ENCODE measurements around the gene DRD4. TPM values are rescaled to one million over a fixed set of nuclear protein-coding genes. Genes with fewer than 3 reads are reported as not detected.
"Not testable (repeated sequence)": the region's sequence is repeated elsewhere in the genome, so short reads cannot be mapped to it uniquely, and the experiment has no call there.

DRD4 gene
- total RNA-seq, 1 experiment from 2014 or later, result not detected

DNA sequence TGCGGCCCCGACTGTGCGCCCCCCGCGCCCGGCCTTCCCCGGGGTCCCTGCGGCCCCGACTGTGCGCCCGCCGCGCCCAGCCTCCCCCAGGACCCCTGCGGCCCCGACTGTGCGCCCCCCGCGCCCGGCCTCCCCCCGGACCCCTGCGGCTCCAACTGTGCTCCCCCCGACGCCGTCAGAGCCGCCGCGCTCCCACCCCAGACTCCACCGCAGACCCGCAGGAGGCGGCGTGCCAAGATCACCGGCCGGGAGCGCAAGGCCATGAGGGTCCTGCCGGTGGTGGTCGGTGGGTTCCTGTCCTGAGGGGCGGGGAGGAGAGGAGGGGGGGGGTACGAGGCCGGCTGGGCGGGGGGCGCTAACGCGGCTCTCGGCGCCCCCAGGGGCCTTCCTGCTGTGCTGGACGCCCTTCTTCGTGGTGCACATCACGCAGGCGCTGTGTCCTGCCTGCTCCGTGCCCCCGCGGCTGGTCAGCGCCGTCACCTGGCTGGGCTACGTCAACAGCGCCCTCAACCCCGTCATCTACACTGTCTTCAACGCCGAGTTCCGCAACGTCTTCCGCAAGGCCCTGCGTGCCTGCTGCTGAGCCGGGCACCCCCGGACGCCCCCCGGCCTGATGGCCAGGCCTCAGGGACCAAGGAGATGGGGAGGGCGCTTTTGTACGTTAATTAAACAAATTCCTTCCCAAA, 3.1 kb downstream of the DRD4 start:
- no peak overlapping the region for H3K27ac ChIP-seq
- DNase-seq, result no peak
- no peaks in the 10 kb centered on the region for H3K27me3 ChIP-seq

DNA sequence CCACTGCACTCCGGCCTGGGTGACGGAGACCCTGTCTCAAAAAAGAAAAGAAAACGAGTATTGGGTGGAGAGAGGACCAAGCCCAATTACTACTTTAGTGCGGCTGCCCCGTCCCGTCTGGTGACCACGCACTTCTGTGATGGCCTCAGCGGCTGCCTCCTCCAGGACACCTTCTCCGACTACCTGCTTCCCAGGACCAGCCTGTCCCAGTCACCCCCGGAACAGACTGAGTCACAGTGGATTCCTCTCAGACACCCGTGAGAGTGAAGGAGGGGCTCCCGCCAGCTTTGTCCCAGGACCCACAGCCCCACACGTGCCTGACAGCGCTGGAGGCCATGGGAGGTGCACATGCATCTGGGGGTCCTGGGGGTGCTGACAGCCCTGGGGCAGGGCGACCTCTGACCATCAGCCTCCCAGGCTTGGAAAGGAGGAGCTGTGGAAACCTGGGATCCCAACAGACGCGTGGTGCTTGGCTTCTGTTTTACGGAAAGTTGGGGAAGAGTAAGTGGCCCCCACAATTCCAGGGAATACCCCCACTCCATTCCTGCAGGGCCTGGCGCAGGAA, 4.8 kb downstream of the DRD4 start:
- Histone ChIP-seq H3K4me1 (no peaks in the 10 kb centered on the region), H3K4me3 (no peak overlapping the region), H3K9me3 (replicated peaks) (no peaks in the 10 kb centered on the region), H3K27ac (no peak overlapping the region), H3K27me3 (no peaks in the 10 kb centered on the region), H3K36me3 (no peaks in the 10 kb centered on the region; the same call in 1 of the 2 replicates)
- no peak for DNase-seq

More for the DNA sequence above, 3.1 kb downstream of the DRD4 start:
- Histone ChIP-seq H3K4me1 (no peaks in the 10 kb centered on the region), H3K9me3 (replicated peaks) (no peaks in the 10 kb centered on the region), H3K36me3 (no peaks in the 10 kb centered on the region; the same call in 1 of the 2 replicates), H3K4me3 (no peak overlapping the region)

DNA sequence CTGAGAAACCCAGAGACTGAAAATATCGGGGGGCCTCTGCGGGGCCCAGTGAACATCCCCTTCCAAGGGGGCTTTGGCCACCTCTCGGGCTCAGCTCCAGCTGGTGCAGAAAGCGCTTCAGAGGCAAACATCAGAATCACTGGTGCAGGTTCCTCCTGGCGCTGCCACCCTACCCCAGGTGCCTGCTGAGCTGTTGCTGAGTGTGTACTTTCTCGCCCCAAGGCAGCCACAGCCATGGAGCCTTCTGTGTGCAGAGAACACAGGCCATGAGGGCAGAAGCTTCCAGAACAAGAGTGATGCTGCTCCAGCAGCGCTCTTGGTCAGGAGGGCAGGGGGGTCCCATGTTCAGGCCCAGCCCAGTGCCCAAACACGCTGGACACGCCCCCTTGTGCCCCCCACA, 6.3 kb downstream of the DRD4 start:
- Histone ChIP-seq H3K36me3 (no peaks in the 10 kb centered on the region; the same call in 1 of the 2 replicates), H3K27ac (no peak overlapping the region), H3K9me3 (replicated peaks) (no peaks in the 10 kb centered on the region), H3K4me3 (no peak overlapping the region), H3K27me3 (no peaks in the 10 kb centered on the region), H3K4me1 (no peaks in the 10 kb centered on the region)
- no peak for DNase-seq

DNA sequence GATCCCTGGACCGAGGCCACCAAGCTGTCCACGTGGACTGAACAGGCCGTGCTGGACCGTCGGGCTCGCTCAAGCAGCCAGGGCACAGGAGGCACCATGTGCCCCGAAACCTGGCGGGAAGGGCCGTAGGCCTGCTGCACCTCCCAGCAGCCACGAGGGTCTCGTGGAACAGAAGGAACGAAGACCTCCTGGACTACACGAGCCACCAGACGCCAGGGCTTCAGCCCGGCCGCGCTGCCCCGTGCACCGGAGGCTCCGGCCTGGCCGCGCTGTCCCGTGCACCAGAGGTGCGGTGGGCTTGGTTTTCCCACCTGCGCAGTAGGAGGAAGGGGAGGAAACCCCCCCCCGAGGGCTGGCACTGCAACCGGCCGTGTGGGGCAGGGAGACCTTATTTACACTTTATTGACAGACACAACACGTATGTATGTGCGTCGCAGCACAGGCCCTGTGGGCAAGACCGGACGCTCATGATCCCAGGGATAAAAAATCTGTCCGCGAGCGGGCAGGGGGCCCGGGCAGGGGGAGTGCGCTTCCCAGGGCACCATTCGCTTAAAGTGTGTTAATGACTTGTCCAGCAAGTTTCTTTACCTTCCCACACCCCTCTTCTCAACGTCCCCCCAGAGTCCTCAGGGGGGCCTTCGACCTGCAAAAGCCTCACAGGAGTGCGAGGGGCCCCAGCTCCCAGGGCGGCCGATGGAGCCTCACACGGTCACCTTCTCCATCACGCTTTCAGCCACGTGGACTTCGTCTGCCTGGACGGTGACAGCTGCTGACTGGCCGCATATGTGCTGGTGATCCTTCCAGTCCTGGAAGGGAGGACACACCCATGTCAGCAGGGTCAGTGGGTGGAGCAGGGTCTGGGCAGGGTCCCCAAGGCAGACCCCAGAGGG, 7.0 kb downstream of the DRD4 start:
- Histone ChIP-seq H3K27me3 (no peaks in the 10 kb centered on the region), H3K27ac (no peak overlapping the region), H3K9me3 (replicated peaks) (no peaks in the 10 kb centered on the region), H3K4me3 (no peak overlapping the region), H3K36me3 (no peaks in the 10 kb centered on the region; the same call in 1 of the 2 replicates), H3K4me1 (no peaks in the 10 kb centered on the region)
- no peak for DNase-seq

DNA sequence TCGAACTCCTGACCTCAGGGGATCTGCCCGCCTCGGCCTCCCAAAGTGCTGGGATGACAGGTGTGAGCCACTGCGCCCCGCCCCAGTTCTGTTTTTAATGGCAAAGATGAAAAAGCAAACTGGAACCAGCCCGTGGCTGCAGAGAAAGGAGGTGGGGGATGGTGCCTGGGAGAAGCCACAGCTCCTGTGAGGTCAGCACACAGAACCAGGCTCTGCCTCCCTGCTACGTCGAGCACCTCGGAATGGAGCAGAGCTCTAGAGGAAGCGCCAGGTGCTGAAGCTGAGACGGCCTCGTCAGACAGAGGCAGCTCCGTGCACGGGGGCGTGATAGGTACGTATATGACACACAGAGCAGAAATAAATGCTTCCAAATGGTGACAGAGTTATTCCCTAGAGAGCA, 8.5 kb downstream of the DRD4 start:
- no peak overlapping the region for H3K27ac ChIP-seq
- H3K4me1 ChIP-seq, result no peaks in the 10 kb centered on the region
- H3K4me3 ChIP-seq, result no peak overlapping the region
- no peak for DNase-seq
- no peaks in the 10 kb centered on the region for H3K9me3 ChIP-seq (replicated peaks)
- H3K36me3 ChIP-seq, result peaks cover 2% of the 10 kb centered on the region; the same call in 1 of the 2 replicates
- H3K27me3 ChIP-seq, result no peaks in the 10 kb centered on the region

DNA sequence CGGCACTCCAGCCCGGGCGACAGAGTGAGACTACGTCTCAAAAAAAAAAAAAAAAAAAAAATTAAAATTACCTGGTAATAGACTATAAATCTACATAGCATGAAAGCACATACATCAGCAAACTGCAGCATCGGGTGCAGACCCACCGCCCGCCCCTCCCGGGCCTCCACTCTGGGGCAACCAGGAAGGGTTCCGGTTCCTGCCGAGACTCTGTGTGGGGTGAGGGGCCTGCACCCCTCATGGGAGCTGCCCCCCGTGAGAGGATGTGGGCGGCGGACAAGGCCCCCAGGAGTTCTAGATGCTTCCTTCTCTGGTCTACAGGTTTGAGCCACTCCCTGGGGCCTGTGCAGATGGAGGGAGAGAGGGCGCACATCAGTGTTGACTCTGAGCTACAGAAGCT, 9.1 kb downstream of the DRD4 start:
- no peak overlapping the region for H3K4me3 ChIP-seq
- peaks cover 6% of the 10 kb centered on the region; the same call in 1 of the 2 replicates for H3K36me3 ChIP-seq
- DNase-seq, result no peak
- H3K27ac ChIP-seq, result no peak overlapping the region
- no peaks in the 10 kb centered on the region for H3K4me1 ChIP-seq
- no peaks in the 10 kb centered on the region for H3K27me3 ChIP-seq
- H3K9me3 ChIP-seq (replicated peaks), result no peaks in the 10 kb centered on the region

DNA sequence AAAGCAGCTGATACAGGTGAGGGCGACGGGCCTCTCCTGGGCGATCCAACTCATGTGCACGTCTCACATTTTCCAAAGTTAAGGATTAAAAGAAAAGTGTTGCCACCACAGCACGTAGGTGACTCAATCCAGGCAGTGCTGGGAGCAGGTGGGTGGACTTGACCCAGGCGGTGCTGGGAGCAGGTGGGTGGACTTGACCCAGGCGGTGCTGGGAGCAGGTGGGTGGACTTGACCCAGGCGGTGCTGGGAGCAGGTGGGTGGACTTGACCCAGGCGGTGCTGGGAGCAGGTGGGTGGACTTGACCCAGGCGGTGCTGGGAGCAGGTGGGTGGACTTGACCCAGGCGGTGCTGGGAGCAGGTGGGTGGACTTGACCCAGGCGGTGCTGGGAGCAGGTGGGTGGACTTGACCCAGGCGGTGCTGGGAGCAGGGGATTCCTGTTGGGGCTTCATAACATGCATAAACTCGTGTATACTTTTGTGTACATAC, 10.6 kb downstream of the DRD4 start:
- H3K4me3 ChIP-seq; H3K36me3 ChIP-seq; H3K27me3 ChIP-seq; DNase-seq; H3K9me3 ChIP-seq (replicated peaks); H3K27ac ChIP-seq; H3K4me1 ChIP-seq: not testable (repeated sequence)

DNA sequence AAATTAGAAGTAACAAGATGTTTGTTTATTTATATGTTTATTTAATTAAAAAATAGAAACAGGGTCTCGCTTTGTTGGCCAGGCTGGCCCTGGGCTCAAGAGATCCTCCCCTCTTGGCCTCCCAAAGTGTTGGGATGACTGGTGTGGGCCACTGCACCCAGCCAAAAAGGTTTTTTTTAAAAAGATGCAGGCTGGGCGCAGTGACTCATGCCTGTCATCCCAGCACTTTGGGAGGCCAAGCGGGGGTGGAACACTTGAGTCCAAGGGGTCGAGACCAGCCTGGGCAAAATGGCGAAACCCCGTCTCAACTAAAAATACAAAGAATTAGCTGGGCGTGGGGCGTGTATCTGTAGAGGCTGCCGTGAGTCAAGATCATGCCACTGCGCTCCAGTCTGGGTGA, 13.4 kb downstream of the DRD4 start:
- Histone ChIP-seq H3K36me3 (peaks cover 6% of the 10 kb centered on the region; the same call in 1 of the 2 replicates), H3K27ac (no peak overlapping the region), H3K4me3 (no peak overlapping the region), H3K4me1 (no peaks in the 10 kb centered on the region), H3K9me3 (replicated peaks) (no peaks in the 10 kb centered on the region), H3K27me3 (no peaks in the 10 kb centered on the region)
- DNase-seq, result no peak

DNA sequence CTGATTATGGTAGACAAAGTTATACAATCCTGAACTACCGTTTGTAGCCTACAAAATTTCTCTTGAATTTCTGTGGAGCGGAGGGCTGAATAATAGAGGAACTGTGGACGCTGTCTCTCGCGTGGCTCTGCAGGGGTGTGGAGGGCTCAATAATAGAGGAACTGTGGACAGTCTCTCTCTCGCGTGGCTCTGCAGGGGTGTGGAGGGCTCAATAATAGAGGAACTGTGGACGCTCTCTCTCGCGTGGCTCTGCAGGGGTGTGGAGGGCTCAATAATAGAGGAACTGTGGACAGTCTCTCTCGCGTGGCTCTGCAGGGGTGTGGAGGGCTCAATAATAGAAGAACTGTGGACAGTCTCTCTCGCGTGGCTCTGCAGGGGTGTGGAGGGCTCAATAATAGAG, 16.1 kb downstream of the DRD4 start:
- not testable (repeated sequence) for H3K4me1 ChIP-seq; H3K27me3 ChIP-seq; H3K36me3 ChIP-seq; H3K9me3 ChIP-seq (replicated peaks); DNase-seq; H3K27ac ChIP-seq; H3K4me3 ChIP-seq

DNA sequence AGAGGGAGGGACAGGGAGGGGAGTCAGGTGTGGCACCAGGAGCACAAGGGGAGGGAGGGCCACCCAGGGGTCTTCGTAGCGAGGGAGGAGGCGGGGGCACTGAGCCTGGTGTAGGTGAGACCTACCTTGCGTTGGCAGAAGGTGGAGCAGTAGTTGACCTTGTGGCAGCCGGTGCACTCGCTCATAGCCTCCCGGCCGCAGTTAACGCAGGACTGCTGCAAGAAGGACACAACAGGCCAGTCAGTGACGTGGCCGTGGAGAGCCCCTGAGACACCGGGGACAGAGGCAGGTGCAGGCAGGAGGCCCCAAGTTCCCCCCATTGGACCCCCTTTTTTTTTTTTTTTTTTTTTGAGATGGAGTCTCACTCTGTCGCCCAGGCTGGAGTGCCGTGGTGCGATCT, 16.8 kb downstream of the DRD4 start:
- no peaks in the 10 kb centered on the region for H3K9me3 ChIP-seq (replicated peaks)
- H3K4me1 ChIP-seq, result no peaks in the 10 kb centered on the region
- H3K4me3 ChIP-seq, result no peak overlapping the region
- H3K27me3 ChIP-seq, result no peaks in the 10 kb centered on the region
- no peak overlapping the region for H3K27ac ChIP-seq
- no peak for DNase-seq
- H3K36me3 ChIP-seq, result peaks cover 6% of the 10 kb centered on the region; the same call in 1 of the 2 replicates

DNA sequence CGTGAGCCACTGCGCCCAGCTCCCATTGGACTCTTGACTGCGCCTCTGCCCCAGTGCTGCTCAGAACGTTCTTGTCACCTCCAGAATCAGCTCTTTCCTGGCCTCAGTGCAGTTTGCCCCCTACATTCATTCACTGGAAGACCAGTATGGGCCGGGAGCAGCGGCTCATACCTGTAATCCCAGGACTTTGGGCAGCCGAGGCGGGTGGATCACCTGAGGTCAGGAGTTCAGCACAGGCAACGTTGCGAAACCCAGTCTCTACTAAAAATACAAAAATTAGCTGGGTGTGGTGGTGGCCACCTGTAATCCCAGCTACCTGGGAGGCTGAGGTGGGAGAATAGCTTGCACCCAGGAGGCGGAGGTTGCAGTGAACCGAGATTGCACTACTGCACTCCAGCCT, 17.4 kb downstream of the DRD4 start:
- not testable (repeated sequence) for H3K4me3 ChIP-seq; H3K27ac ChIP-seq; DNase-seq; H3K9me3 ChIP-seq (replicated peaks); H3K27me3 ChIP-seq; H3K36me3 ChIP-seq; H3K4me1 ChIP-seq

DNA sequence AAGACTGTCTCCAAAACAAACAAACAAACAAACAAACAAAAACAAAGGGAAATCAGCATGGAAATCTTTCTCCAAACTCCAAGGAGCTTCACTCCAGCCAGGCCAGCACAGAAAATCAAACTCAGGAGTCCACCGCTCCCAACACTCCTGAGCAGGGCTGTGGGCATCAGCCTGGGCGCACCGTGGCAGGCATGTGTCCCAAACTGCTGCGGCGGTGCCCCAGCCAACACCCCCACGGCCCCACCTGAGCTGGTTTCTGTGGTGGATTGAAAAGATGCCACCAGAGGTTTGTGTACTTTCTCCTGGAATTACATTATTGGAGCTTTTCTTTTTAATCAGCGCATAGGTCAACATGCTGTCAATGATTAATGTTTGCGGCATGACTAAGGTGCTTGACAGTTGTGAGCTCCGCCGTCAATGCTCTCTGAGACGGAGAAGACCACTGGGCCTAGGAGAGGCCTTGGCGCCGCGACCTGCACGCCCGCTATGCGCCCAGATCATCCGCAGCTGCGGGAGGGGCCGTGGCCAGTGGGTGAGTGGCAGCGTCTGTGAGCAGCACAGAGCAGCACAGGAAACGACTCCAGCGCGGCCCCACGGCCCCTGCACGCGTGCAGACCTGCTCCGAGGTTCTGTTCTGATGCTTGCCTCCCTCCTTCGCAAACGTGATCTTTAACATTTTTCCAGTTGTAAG, 18.1 kb downstream of the DRD4 start:
- H3K4me3 ChIP-seq, result no peak overlapping the region
- no peak overlapping the region for H3K27ac ChIP-seq
- H3K9me3 ChIP-seq (replicated peaks), result no peaks in the 10 kb centered on the region
- H3K4me1 ChIP-seq, result no peaks in the 10 kb centered on the region
- peaks cover 9% of the 10 kb centered on the region; the same call in 1 of the 2 replicates for H3K36me3 ChIP-seq
- DNase-seq, result no peak
- no peaks in the 10 kb centered on the region for H3K27me3 ChIP-seq

DNA sequence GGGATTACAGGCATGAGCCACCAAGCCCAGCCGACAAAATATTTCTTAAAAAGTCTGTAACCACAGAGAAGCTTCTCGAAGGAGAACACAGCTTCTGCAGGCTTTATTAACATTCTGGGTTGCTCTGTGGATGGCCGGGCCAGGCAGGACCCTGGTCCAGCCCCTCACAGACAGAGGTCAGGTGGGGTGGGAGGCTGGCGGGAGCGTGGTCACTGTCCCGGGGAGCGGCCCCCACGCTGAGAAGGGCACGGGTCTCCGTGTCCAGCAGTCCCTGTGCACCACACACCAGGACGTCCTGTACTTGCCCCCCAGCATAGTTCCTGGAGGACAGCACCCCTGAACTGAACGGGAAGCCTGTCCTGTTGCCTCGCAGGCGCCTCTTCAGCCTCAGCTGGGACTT, 19.4 kb downstream of the DRD4 start:
- no peak for DNase-seq
- Histone ChIP-seq H3K27me3 (no peaks in the 10 kb centered on the region), H3K36me3 (peaks cover 4% of the 10 kb centered on the region; the same call in 1 of the 2 replicates), H3K4me1 (no peaks in the 10 kb centered on the region), H3K4me3 (no peak overlapping the region), H3K27ac (no peak overlapping the region), H3K9me3 (replicated peaks) (no peaks in the 10 kb centered on the region)

DNA sequence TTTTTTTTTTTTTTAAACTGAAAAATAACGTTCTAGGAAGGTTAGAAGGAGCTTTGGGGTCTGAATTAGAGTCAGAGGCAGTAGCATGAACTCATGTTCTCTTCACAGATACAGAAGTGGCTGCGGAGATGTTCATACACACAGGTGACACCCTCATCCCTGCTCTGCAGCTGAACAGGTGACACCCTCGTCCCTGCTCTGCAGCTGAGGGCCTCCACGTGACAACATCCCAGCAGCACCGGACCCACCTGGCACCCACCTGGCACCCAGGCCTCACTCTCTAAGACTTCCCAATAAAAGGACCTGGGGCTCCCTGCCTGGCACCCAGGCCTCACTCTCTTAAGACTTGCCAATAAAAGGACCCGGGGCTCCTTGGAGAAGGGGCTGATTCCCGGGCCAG, 19.8 kb downstream of the DRD4 start:
- Histone ChIP-seq H3K36me3 (peaks cover 4% of the 10 kb centered on the region; the same call in 1 of the 2 replicates), H3K27me3 (no peaks in the 10 kb centered on the region), H3K4me1 (no peaks in the 10 kb centered on the region), H3K9me3 (replicated peaks) (no peaks in the 10 kb centered on the region), H3K27ac (no peak overlapping the region), H3K4me3 (no peak overlapping the region)
- DNase-seq, result no peak

All from SJCRH30 (cell line).